Activated CD4-positive, alpha-beta T cell treated with anti-CD3 and anti-CD28 coated beads, Interleukin-2, amount 10 ng/mL, durations not matched to agents 24 days and 14 days (primary cell): ENCODE results near the gene HOXB2. TPM values are rescaled to one million over a fixed set of nuclear protein-coding genes. Genes with fewer than 3 reads are reported as not detected.

Experiments used
- DNase-seq: peaks from one replicate; pipeline ENCODE4 v3.0.0; 2022
- H3K27ac Mint-ChIP-seq: one replicate; pipeline ENCODE4 v1.8.0; 2022; ENCODE audit warnings: mild to moderate bottlenecking, mixed read lengths
- H3K27me3 Mint-ChIP-seq: one replicate; pipeline ENCODE4 v1.8.0; 2022; ENCODE audit warnings: mixed read lengths
- H3K36me3 Mint-ChIP-seq: one replicate; pipeline ENCODE4 v1.8.0; 2022; ENCODE audit warnings: low read depth, mild to moderate bottlenecking, mixed read lengths
- H3K4me1 Mint-ChIP-seq: one replicate; pipeline ENCODE4 v1.8.0; 2021; ENCODE audit warnings: mixed read lengths
- H3K4me3 Mint-ChIP-seq: one replicate; pipeline ENCODE4 v1.8.0; 2022; ENCODE audit warnings: mild to moderate bottlenecking, moderate library complexity, mixed read lengths
- H3K9me3 Mint-ChIP-seq: one replicate; pipeline ENCODE4 v1.8.0; 2021; ENCODE audit warnings: mixed read lengths
- intact Hi-C: fragments of 100-400 bp; cut with micrococcal nuclease; formaldehyde crosslinking; loops from one replicate; pipeline ENCODE4 v1.15.1; 2023
- total RNA-seq: library from RNA; stranded (reverse); gene quantifications from 2 replicates; pipeline ENCODE4 v1.2.3, GENCODE V29; 2022

Gene HOXB2
- total RNA-seq, 1 donor from 2014 or later: 28.1 TPM

DNA sequence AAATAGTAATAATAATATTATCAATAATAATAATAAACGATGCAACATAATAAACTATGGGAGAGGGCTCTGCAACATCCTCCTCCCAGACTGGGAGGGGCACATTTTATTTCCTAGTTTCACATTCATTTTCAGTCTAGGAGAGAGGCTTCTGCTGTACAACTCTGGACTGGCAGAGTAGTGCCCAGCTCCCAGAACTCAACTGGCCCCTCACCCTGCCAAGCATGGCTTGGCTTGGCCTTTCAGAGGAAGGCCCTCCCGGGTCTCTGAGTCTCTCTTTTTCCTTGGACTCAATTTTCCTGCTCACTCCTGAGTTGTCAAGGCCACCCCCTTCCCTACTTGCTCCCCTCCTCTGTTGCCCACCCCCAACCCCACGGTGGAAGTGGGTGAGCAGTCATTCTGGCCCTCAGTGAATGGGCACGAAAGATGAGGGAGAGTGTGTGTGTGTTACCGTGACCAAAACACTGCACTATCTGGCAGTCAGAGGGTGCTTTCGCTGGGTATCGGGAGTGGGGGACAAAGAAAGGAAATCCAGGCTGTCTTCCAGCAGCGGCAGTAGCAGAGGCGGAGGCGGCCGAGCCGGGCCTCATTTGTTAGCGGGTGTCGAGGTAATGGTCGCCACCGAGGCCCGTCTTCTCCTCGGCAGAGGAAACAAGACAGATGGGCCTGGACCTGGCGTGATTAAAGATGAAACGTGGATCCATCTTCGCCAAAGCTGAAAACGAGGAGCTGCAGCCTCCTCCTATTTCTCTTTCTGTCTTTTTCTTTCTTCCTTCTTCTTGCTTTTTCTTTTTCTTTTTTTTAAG, 31.0 kb upstream of the HOXB2 start:
- peak overlapping the region; percentile 60 for H3K4me3 Mint-ChIP-seq
- intact Hi-C loops: no loop called here

DNA sequence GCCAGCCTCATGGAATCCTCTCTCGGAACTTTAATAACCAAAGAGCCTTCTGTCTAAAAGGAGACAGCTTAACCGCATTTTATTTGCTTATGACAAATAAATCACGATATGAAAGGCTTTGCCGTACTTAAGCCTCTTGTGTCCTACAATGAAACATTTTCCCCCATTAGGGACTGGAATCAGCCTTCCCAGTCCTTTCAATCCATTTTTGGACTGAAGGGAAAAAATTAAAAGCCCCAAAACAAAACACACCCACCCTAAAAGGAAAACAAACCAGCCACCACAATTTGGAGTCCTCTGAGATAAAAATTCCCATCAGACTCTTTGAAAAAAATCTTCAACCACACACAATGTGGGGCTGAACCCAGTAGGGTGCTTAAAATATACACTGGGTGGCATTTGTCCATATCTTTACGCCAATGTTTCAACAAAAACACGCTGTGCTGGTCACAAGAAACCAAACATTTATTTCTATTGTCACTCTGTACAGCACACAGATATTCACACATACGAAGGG, 30.2 kb upstream of the HOXB2 start:
- no peak overlapping the region for H3K4me3 Mint-ChIP-seq
- intact Hi-C loops: no loop called here

More for the DNA sequence above, 31.0 kb upstream of the HOXB2 start:
- DNase-seq: peak; percentile 70
- Mint-ChIP-seq H3K36me3 (peaks cover 7% of the 10 kb centered on the region), H3K27ac (peak overlapping the region; percentile 18), H3K4me1 (peaks cover 43% of the 10 kb centered on the region), H3K9me3 (no peaks in the 10 kb centered on the region), H3K27me3 (peaks cover 19% of the 10 kb centered on the region)

DNA sequence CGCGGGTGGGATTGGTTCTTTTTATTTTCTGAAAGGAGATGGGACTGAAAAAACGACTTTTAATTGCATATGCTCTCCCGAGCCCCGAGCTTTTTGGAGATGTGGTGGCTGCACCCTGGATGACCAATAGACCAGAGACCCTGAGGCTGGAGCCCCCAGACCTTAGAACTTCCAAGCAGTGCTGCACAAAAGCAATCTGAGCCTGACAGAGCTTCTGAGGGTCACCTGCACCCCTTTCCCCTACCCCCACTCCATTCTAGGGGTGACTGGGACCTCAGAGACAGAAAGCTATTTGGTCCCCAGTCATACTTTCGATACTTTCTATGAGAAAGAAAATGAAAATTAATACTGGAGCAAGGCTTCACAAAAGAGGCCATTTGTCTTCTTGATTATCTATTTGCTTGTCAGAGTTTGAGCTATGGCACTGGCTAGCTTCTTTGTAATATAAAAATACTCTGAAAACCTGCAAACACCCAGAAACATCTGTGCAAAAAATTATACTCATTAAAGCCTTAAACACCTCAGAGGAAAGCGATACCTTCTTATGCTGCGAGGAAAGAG, 29.7 kb upstream of the HOXB2 start:
- DNase-seq: no peak
- H3K4me3 Mint-ChIP-seq: no peak overlapping the region
- intact Hi-C loops: no loop called here
- H3K36me3 Mint-ChIP-seq: peaks cover 7% of the 10 kb centered on the region
- H3K27ac Mint-ChIP-seq: no peak overlapping the region
- H3K9me3 Mint-ChIP-seq: no peaks in the 10 kb centered on the region
- peaks cover 11% of the 10 kb centered on the region for H3K27me3 Mint-ChIP-seq
- H3K4me1 Mint-ChIP-seq: peaks cover 34% of the 10 kb centered on the region

More for the DNA sequence above, 30.2 kb upstream of the HOXB2 start:
- Mint-ChIP-seq H3K36me3 (peaks cover 6% of the 10 kb centered on the region), H3K27ac (no peak overlapping the region), H3K4me1 (peaks cover 37% of the 10 kb centered on the region), H3K9me3 (no peaks in the 10 kb centered on the region), H3K27me3 (peaks cover 12% of the 10 kb centered on the region)
- no peak for DNase-seq

DNA sequence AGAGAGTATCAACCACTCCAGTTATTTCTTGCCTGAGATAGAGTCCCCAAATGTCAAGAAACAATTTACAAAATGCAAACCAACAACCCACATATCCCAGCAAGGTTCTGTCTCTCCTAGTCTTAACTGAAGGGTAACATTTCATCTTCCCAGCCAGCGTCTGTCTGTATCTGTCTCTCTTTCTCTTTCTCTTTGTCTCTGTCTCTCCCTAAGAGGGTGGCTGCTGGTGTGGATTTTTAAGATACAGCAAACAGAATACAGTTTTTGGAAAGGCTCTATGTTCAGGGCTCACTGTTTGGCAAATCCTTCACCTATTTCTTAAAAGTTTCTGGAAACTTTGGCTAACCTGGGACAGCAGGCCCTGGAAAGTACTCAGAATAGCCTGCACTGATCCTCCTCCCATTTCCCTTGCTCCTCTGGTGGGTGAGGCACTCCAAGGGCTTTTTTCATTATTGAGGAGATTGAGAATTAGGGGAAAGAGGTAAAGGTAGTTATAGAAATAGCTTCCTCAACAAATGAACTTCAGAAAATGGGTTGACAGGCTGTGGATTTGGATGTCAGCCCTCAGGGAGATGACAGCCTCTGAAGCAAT, 27.0 kb upstream of the HOXB2 start:
- H3K4me1 Mint-ChIP-seq: peaks cover 23% of the 10 kb centered on the region
- peaks cover 17% of the 10 kb centered on the region for H3K36me3 Mint-ChIP-seq
- intact Hi-C loops: no loop called here
- DNase-seq: no peak
- H3K4me3 Mint-ChIP-seq: no peak overlapping the region
- H3K27me3 Mint-ChIP-seq: peaks cover 15% of the 10 kb centered on the region
- no peak overlapping the region for H3K27ac Mint-ChIP-seq
- H3K9me3 Mint-ChIP-seq: no peaks in the 10 kb centered on the region

DNA sequence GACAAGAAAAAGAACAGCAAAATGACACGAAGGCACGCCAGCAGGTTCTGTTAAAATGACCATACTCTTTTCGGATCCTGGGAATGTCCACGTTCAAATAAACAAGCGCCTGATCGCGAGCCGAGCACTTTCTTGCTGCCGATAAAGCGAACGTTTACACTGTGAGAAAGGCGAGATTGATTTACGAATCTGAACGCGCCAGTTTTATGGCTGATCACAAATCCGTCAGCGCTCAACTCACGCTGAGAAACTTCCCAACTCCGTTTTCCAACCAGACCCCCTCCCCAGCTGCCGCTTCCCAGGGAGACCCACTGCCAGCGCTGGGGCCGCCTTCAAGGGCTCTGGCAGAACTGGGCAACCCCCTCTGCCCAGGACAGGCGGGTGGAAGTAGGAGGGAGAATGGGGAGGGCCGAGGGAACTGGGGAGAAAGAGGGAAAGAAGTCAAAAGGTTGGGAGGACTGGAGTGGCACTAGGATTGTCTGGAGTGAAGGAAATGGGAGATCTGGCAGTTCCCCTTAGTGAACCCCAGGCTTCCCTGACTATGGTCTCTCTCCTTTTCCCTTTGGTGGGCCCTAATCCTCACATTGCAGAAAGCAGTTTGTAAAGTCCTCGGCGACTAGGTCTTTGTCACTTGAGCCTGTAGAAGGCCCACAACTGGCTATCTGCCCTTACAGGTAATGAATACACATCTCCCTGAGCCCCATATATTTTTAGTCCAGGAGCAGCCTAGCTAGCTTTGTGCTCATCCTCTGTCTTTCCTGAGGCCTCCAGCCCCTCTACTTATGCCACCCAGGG, 26.3 kb upstream of the HOXB2 start:
- no peak overlapping the region for H3K4me3 Mint-ChIP-seq
- no peak for DNase-seq
- H3K27ac Mint-ChIP-seq: no peak overlapping the region
- H3K36me3 Mint-ChIP-seq: peaks cover 17% of the 10 kb centered on the region
- H3K9me3 Mint-ChIP-seq: no peaks in the 10 kb centered on the region
- intact Hi-C loops: no loop called here
- peaks cover 20% of the 10 kb centered on the region for H3K4me1 Mint-ChIP-seq
- peaks cover 15% of the 10 kb centered on the region for H3K27me3 Mint-ChIP-seq

DNA sequence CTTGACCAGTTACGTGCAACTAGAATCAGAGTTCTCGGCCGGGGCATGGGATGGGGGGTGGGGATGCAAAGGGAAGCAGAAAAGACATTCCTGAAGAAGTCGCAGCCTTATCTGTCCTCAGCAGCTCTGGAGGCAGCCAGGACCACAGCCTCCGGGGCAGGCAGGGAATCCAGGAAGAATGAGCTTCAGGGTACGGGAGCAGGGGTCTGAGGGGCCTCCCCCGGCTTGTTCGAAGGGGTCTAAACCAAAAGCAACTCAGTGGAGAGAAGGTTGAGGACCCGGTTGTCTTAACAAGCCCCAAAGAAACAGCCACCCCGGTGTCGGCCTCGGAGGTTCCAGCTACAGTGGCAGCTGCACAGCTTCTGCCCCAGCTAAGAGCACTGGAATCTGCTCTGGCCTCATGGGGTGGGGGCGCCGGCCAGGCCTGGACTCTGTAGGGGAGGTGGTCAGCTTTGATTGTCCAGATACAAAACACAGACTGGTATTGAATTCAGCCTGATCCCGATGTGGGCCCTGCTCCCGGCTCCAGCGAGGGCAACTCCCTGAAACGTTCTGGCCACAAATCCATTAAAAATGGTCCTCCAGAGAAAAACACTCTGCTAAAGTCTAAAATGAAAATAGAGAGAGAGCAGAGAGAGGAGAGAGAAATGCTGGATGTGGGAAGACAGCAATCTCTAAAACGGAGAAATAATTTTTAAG, 25.6 kb upstream of the HOXB2 start:
- peaks cover 15% of the 10 kb centered on the region for H3K36me3 Mint-ChIP-seq
- peaks cover 15% of the 10 kb centered on the region for H3K4me1 Mint-ChIP-seq
- H3K27me3 Mint-ChIP-seq: peaks cover 15% of the 10 kb centered on the region
- H3K9me3 Mint-ChIP-seq: no peaks in the 10 kb centered on the region
- no peak overlapping the region for H3K4me3 Mint-ChIP-seq
- H3K27ac Mint-ChIP-seq: no peak overlapping the region
- no peak for DNase-seq
- intact Hi-C loops: no loop called here

DNA sequence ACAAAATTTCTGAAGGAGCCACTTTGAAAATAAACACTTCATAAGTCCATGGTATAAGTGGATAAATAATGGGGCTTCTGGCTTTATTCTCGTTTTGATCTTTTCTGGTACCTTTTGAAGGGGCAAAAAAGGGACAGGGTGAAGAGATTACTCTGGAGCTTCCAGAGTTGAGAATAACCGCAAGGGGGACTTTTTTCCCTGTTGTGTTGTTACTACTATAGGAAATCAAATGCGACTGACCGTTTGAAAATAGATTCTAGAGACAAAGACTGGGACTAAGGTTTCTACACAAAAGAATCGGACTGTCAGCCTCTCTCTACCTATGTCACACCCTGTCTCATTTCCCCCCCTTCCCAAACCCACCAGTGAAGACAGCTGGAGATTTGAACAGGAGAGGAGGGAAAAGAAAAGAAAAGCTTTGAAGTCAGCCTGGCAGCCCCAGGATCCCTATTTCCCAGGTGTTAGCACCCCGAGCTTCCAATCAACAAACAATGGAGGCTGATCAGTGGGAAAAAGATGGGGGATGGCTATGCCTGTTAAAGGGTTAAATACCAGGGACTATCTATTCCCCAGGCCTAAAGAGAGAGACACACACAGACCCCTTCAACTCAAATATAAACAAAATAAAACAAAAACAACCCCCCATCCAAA, 24.9 kb upstream of the HOXB2 start:
- Mint-ChIP-seq H3K4me3 (no peak overlapping the region), H3K27me3 (peaks cover 16% of the 10 kb centered on the region), H3K36me3 (peaks cover 15% of the 10 kb centered on the region), H3K4me1 (peaks cover 13% of the 10 kb centered on the region), H3K9me3 (no peaks in the 10 kb centered on the region), H3K27ac (no peak overlapping the region)
- no peak for DNase-seq
- intact Hi-C loops: no loop called here

DNA sequence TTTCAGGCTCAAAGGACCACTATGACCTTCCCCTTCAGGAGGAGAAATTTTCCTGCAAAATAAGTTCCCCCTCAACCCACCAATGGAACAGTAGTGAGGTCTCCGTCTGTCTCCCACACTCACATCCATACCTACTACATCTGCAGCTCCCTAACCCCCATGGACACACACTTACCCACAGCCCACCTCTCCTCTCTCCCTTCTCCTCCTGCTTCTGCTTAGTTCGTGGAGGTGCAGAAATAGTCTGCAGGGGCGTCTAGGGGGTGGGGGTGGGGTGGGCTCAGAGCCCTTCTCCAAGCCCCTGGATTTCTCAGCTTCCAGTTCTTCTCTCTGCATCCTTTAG, 24.3 kb upstream of the HOXB2 start:
- intact Hi-C loops: no loop called here

GRCh38 chr17:48568499-48569239, 23.8 kb upstream of the HOXB2 start:
- Mint-ChIP-seq H3K4me3 (peak overlapping the region; percentile 49), H3K27ac (no peak overlapping the region), H3K9me3 (no peaks in the 10 kb centered on the region), H3K36me3 (peaks cover 15% of the 10 kb centered on the region), H3K4me1 (peaks cover 15% of the 10 kb centered on the region), H3K27me3 (peaks cover 21% of the 10 kb centered on the region)
- no peak for DNase-seq
- intact Hi-C loops: no loop called here

More for the DNA sequence above, 24.3 kb upstream of the HOXB2 start:
- H3K36me3 Mint-ChIP-seq: peaks cover 15% of the 10 kb centered on the region
- no peak for DNase-seq
- peaks cover 19% of the 10 kb centered on the region for H3K27me3 Mint-ChIP-seq
- H3K9me3 Mint-ChIP-seq: no peaks in the 10 kb centered on the region
- H3K4me1 Mint-ChIP-seq: peaks cover 14% of the 10 kb centered on the region
- H3K4me3 Mint-ChIP-seq: no peak overlapping the region
- H3K27ac Mint-ChIP-seq: no peak overlapping the region

DNA sequence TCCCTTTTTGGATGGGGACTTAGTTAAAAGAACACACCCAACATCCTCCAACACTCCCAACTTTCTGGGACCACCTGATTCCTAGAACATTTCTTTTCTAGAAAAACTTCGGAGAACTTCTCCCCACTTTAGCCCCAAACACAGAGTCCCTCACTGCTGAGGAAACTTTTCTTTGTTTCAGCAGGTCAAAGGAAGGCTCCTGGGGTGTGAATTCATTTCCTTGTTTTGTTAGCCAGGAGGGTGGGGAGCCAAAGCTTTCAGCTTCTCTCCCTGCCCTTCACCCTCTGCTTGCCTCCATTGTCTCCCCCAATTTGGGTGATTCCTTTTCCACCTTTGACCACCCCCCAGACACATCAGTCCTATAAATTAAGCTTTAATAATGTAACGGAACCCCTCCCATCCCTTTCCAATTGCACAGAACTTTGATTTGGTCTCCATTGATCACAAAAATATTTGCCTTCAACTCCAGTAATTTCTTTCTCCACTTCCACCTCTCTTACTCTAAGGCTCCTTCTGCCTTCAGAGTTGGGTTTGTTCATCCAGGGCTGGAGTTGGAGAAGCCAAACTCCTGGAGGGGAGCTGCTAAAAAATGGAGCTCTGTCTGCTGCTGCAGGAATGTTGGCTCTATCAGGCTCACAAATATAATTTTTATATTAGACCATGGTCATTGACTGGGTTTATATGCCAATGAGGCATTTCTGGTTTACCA, 22.9 kb upstream of the HOXB2 start:
- H3K9me3 Mint-ChIP-seq: no peaks in the 10 kb centered on the region
- H3K4me3 Mint-ChIP-seq: peak overlapping the region; percentile 49
- peaks cover 9% of the 10 kb centered on the region for H3K4me1 Mint-ChIP-seq
- intact Hi-C loops: no loop called here
- H3K27me3 Mint-ChIP-seq: peaks cover 25% of the 10 kb centered on the region
- peaks cover 15% of the 10 kb centered on the region for H3K36me3 Mint-ChIP-seq
- H3K27ac Mint-ChIP-seq: no peak overlapping the region
- DNase-seq: no peak

DNA sequence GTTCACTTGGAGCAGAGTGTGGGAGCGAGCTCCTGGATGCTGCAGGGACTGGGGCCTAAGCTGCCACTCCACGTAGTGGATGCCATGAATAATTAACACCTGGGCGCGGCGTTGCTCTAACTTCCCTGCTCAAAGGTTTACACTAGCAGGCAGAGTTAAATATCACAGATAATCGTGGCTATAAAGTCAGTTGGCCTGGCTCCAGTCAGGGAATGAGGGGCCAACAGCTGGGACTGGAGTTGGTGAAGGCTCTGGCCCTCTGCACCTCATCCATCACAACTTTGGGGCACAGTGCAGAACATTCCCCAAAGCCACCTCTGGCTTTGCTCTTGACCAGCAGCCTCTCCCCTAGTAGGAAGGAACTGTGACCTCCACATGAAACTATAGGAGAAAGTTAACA, 22.3 kb upstream of the HOXB2 start:
- Mint-ChIP-seq H3K4me1 (peaks cover 12% of the 10 kb centered on the region), H3K4me3 (no peak overlapping the region), H3K9me3 (no peaks in the 10 kb centered on the region), H3K27ac (no peak overlapping the region), H3K36me3 (peaks cover 18% of the 10 kb centered on the region), H3K27me3 (peaks cover 28% of the 10 kb centered on the region)
- intact Hi-C loops: no loop called here
- no peak for DNase-seq

GRCh38 chr17:48566717-48567116, 21.8 kb upstream of the HOXB2 start:
- intact Hi-C loops: no loop called here
- H3K4me3 Mint-ChIP-seq: no peak overlapping the region
- peaks cover 14% of the 10 kb centered on the region for H3K4me1 Mint-ChIP-seq
- H3K9me3 Mint-ChIP-seq: no peaks in the 10 kb centered on the region
- no peak for DNase-seq
- peaks cover 28% of the 10 kb centered on the region for H3K27me3 Mint-ChIP-seq
- H3K27ac Mint-ChIP-seq: no peak overlapping the region
- peaks cover 18% of the 10 kb centered on the region for H3K36me3 Mint-ChIP-seq
